Endodermal cell (in vitro differentiated cells): ENCODE data around the gene RWDD2A. TPM values are rescaled to one million over a fixed set of nuclear protein-coding genes. Genes with fewer than 3 reads are reported as not detected.

Experiments
- DNase-seq: peaks from one replicate; pipeline ENCODE4 v3.0.0-alpha.2; 2017
- H3K27ac ChIP-seq: 2 replicates; pipeline ENCODE4 v1.5.1; 2013; ENCODE audit warnings: mild to moderate bottlenecking, low read depth, low read length, moderate library complexity
- H3K27me3 ChIP-seq: 2 replicates; pipeline ENCODE4 v1.6.1; 2013; ENCODE audit warnings: mild to moderate bottlenecking, low read length, moderate library complexity; ENCODE audit not compliant: insufficient read depth, control insufficient read depth, poor library complexity, severe bottlenecking
- H3K36me3 ChIP-seq: 2 replicates; pipeline ENCODE4 v1.7.0; 2013; ENCODE audit warnings: mild to moderate bottlenecking, low read length, moderate library complexity; ENCODE audit not compliant: control insufficient read depth, insufficient read depth
- H3K4me1 ChIP-seq: one replicate; pipeline ENCODE4 v1.7.0; 2013; ENCODE audit warnings: low read length; ENCODE audit not compliant: control insufficient read depth, insufficient read depth
- H3K4me3 ChIP-seq: 2 replicates; pipeline ENCODE4 v1.5.1; 2013; ENCODE audit warnings: mild to moderate bottlenecking, low read length, moderate library complexity
- H3K9ac ChIP-seq: 2 replicates; pipeline ENCODE4 v1.6.1; 2013; ENCODE audit warnings: mild to moderate bottlenecking, low read length, moderate library complexity; ENCODE audit not compliant: poor library complexity, severe bottlenecking; ENCODE audit errors: extremely low read depth
- H3K9me3 ChIP-seq: 2 replicates; pipeline ENCODE4 v1.6.1; 2013; ENCODE audit warnings: mild to moderate bottlenecking, low read length, moderate library complexity; ENCODE audit not compliant: control insufficient read depth
- H3K27ac Mint-ChIP-seq: 2 replicates; pipeline ENCODE4 v1.8.0; 2020; ENCODE audit warnings: mixed read lengths
- H3K27me3 Mint-ChIP-seq: 2 replicates; pipeline ENCODE4 v1.8.0; 2021; ENCODE audit warnings: mild to moderate bottlenecking, mixed read lengths; ENCODE audit not compliant: insufficient read depth
- H3K36me3 Mint-ChIP-seq: 2 replicates; pipeline ENCODE4 v1.8.0; 2020; ENCODE audit warnings: low read depth, mixed read lengths
- H3K4me1 Mint-ChIP-seq: 2 replicates; pipeline ENCODE4 v1.8.0; 2020; ENCODE audit warnings: mixed read lengths
- H3K4me3 Mint-ChIP-seq: 2 replicates; pipeline ENCODE4 v1.8.0; 2020; ENCODE audit warnings: mild to moderate bottlenecking, moderate library complexity, mixed read lengths
- H3K9me3 Mint-ChIP-seq: 2 replicates; pipeline ENCODE4 v1.8.0; 2020; ENCODE audit warnings: mild to moderate bottlenecking, mixed read lengths
- CTCF ChIP-seq: fragments of 200-600 bp; sonication (generic); conservative IDR thresholded peaks from 2 replicates; pipeline ENCODE4 v1.5.0; 2021; ENCODE audit warnings: antibody characterized with exemption, mild to moderate bottlenecking
- WGBS, 2 experiments: methylation state at CpG; one replicate each; pipeline versions ENCODE4 v1.1.5 to v1.1.7; 2013; ENCODE audit warnings: missing lambda C conversion rate in 2 of 2, mixed read lengths in 1 of 2; ENCODE audit not compliant: insufficient coverage in 1 of 2, insufficient read length in 1 of 2; 5-methylcytosine and 5-hydroxymethylcytosine counted together
- total RNA-seq, 2 donors: library from RNA; stranded (reverse); fragmentation: NEBNext Ultra II Directional in 1 of 2; extraction: Animal tissue kit (Norgen Biotek cat#: 25700) in 1 of 2; gene quantifications; 2 replicates in 1 of 2; 3 replicates in 1 of 2; pipeline ENCODE4 v1.2.1, GENCODE V29; 2021

Gene RWDD2A
- total RNA-seq, 2 donors from 2014 or later: 6.0 to 8.1 TPM

- Mint-ChIP-seq H3K9me3 (no peaks in the 10 kb centered on the region), H3K4me3 (no peak overlapping the region), H3K27me3 (no peaks in the 10 kb centered on the region), H3K27ac (no peak overlapping the region), H3K36me3 (peaks cover 54% of the 10 kb centered on the region), H3K4me1 (no peaks in the 10 kb centered on the region)
- H3K36me3 ChIP-seq: peaks cover 74% of the 10 kb centered on the region
- H3K27ac ChIP-seq: no peak overlapping the region
- H3K27me3 ChIP-seq: no peaks in the 10 kb centered on the region
- no peak overlapping the region for H3K4me3 ChIP-seq
- no peaks in the 10 kb centered on the region for H3K9me3 ChIP-seq
- no peak for DNase-seq
- 90 to 91% methylated on average over 2 to 4 of the region's 4 CpGs for WGBS, 2 experiments
- H3K9ac ChIP-seq: no peak overlapping the region
- TF ChIP-seq CTCF: no peak
- no peaks in the 10 kb centered on the region for H3K4me1 ChIP-seq
Observed at GRCh38 chr6:83153883-83154521, 39.2 kb upstream of the RWDD2A start.

- no peak for TF ChIP-seq CTCF
- 92 to 96% methylated on average over 2 of the region's 2 CpGs for WGBS, 2 experiments
- Histone ChIP-seq H3K4me3 (no peak overlapping the region), H3K4me1 (no peaks in the 10 kb centered on the region), H3K27me3 (no peaks in the 10 kb centered on the region), H3K9ac (no peak overlapping the region), H3K9me3 (no peaks in the 10 kb centered on the region), H3K36me3 (peaks cover 84% of the 10 kb centered on the region), H3K27ac (no peak overlapping the region)
- Mint-ChIP-seq H3K9me3 (no peaks in the 10 kb centered on the region), H3K4me3 (no peak overlapping the region), H3K27me3 (no peaks in the 10 kb centered on the region), H3K36me3 (peaks cover 62% of the 10 kb centered on the region), H3K27ac (no peak overlapping the region), H3K4me1 (no peaks in the 10 kb centered on the region)
- no peak for DNase-seq
Observed at GRCh38 chr6:83155794-83156193, 37.4 kb upstream of the RWDD2A start.

- Histone ChIP-seq H3K4me1 (no peaks in the 10 kb centered on the region), H3K9ac (no peak overlapping the region), H3K27me3 (no peaks in the 10 kb centered on the region), H3K4me3 (no peak overlapping the region), H3K27ac (no peak overlapping the region), H3K9me3 (no peaks in the 10 kb centered on the region), H3K36me3 (peaks cover 83% of the 10 kb centered on the region)
- Mint-ChIP-seq H3K4me1 (no peaks in the 10 kb centered on the region), H3K27ac (no peak overlapping the region), H3K27me3 (no peaks in the 10 kb centered on the region), H3K9me3 (no peaks in the 10 kb centered on the region), H3K4me3 (no peak overlapping the region), H3K36me3 (peaks cover 59% of the 10 kb centered on the region)
- TF ChIP-seq CTCF: no peak
- 96 to 100% methylated on average over 1 of the region's 1 CpG for WGBS, 2 experiments
- no peak for DNase-seq
Observed at GRCh38 chr6:83160167-83160566, 33.0 kb upstream of the RWDD2A start.
